HepG2 (cell line): ENCODE data around the gene AP2B1. TPM values are rescaled to one million over a fixed set of nuclear protein-coding genes. Genes with fewer than 3 reads are reported as not detected.

Experiments
- BCL6 ChIP-seq: IDR thresholded peaks from 2 replicates; pipeline ENCODE4 v1.6.1; 2016; ENCODE audit warnings: missing genetic modification reagents, missing compliant biosample characterization
- CHD2 ChIP-seq: IDR thresholded peaks from 2 replicates; pipeline ENCODE4 v1.6.1; 2011; ENCODE audit warnings: low read depth, low read length, improper control_type of control experiment
- FOXA3 ChIP-seq: IDR thresholded peaks from 2 replicates; pipeline ENCODE4 v1.6.1; 2016; ENCODE audit warnings: missing genetic modification reagents, missing compliant biosample characterization
- FOXC1 ChIP-seq: sonication (generic); formaldehyde crosslinking; IDR thresholded peaks from 2 replicates; pipeline ENCODE4 v1.8.0; 2022; ENCODE audit warnings: mild to moderate bottlenecking, missing genetic modification reagents, borderline replicate concordance
- FOXO1 ChIP-seq: sonication (generic); formaldehyde crosslinking; IDR thresholded peaks from 2 replicates; pipeline ENCODE4 v1.4.0; 2020; ENCODE audit warnings: missing genetic modification reagents
- GLMP ChIP-seq: sonication (generic); formaldehyde crosslinking; IDR thresholded peaks from 2 replicates; pipeline ENCODE4 v1.9.0; 2021; ENCODE audit warnings: missing genetic modification reagents, mild to moderate bottlenecking, borderline replicate concordance
- HIC2 ChIP-seq: sonication (generic); formaldehyde crosslinking; IDR thresholded peaks from 2 replicates; pipeline ENCODE4 v1.9.0; 2022; ENCODE audit warnings: low read depth, missing genetic modification reagents
- JDP2 ChIP-seq: sonication (generic); formaldehyde crosslinking; IDR thresholded peaks from 2 replicates; pipeline ENCODE4 v1.8.1; 2022; ENCODE audit warnings: missing genetic modification reagents, borderline replicate concordance
- PPARG ChIP-seq: conservative IDR thresholded peaks from 2 replicates; pipeline ENCODE4 v1.6.1; 2016; ENCODE audit warnings: missing biosample characterization, missing genetic modification reagents
- SALL1 ChIP-seq: sonication (generic); formaldehyde crosslinking; IDR thresholded peaks from 2 replicates; pipeline ENCODE4 v1.8.0; 2022; ENCODE audit warnings: mild to moderate bottlenecking, missing genetic modification reagents
- SATB2 ChIP-seq: sonication (generic); formaldehyde crosslinking; IDR thresholded peaks from 2 replicates; pipeline ENCODE4 v1.5.0; 2020; ENCODE audit warnings: missing genetic modification reagents
- SETDB1 ChIP-seq: sonication (generic); formaldehyde crosslinking; IDR thresholded peaks from 2 replicates; pipeline ENCODE4 v1.5.1; 2020; ENCODE audit warnings: missing genetic modification reagents, mild to moderate bottlenecking, borderline replicate concordance
- SP140L ChIP-seq: sonication (generic); formaldehyde crosslinking; IDR thresholded peaks from 2 replicates; pipeline ENCODE4 v1.4.0; 2020; ENCODE audit warnings: missing genetic modification reagents, borderline replicate concordance
- ZBTB20 ChIP-seq: sonication (generic); formaldehyde crosslinking; IDR thresholded peaks from 2 replicates; pipeline ENCODE4 v1.8.1; 2023; ENCODE audit warnings: missing genetic modification reagents, low read depth, mild to moderate bottlenecking, borderline replicate concordance
- ZFY ChIP-seq: sonication (generic); formaldehyde crosslinking; IDR thresholded peaks from 2 replicates; pipeline ENCODE4 v1.4.0; 2020; ENCODE audit warnings: missing genetic modification reagents
- ZNF18 ChIP-seq: sonication (generic); formaldehyde crosslinking; IDR thresholded peaks from 2 replicates; pipeline ENCODE4 v1.8.0; 2022; ENCODE audit warnings: mild to moderate bottlenecking, missing genetic modification reagents; ENCODE audit not compliant: insufficient replicate concordance
- ZNF280B ChIP-seq: sonication (generic); formaldehyde crosslinking; IDR thresholded peaks from 2 replicates; pipeline ENCODE4 v1.5.0; 2020; ENCODE audit warnings: missing genetic modification reagents, mild to moderate bottlenecking, borderline replicate concordance
- ZNF292 ChIP-seq: sonication (generic); formaldehyde crosslinking; IDR thresholded peaks from 2 replicates; pipeline ENCODE4 v1.8.1; 2022; ENCODE audit warnings: mild to moderate bottlenecking, low read depth, missing genetic modification reagents, borderline replicate concordance
- ZNF335 ChIP-seq: sonication (generic); formaldehyde crosslinking; IDR thresholded peaks from 2 replicates; pipeline ENCODE4 v1.4.0; 2020; ENCODE audit warnings: missing genetic modification reagents
- ZNF589 ChIP-seq: sonication (generic); formaldehyde crosslinking; conservative IDR thresholded peaks from 2 replicates; pipeline ENCODE4 v1.8.0; 2022; ENCODE audit warnings: mild to moderate bottlenecking, moderate library complexity, missing genetic modification reagents
- ZNF841 ChIP-seq: sonication (generic); formaldehyde crosslinking; IDR thresholded peaks from 2 replicates; pipeline ENCODE4 v1.8.1; 2023; ENCODE audit warnings: missing genetic modification reagents, borderline replicate concordance
- ZZZ3 ChIP-seq: sonication (generic); formaldehyde crosslinking; IDR thresholded peaks from 2 replicates; pipeline ENCODE4 v1.4.0; 2020; ENCODE audit warnings: missing genetic modification reagents, mild to moderate bottlenecking, borderline replicate concordance
- polyA plus RNA-seq, 8 experiments: library from polyadenylated mRNA; depleted of rRNA in 3 of 8; stranded (reverse) in 7 of 8; unstranded in 1 of 8; fragments of >200 nt; fragmentation: Illumina TruSeq in 4 of 8; extraction: Trizol in 4 of 8; gene quantifications; 2 replicates each; pipeline versions ENCODE4 v1.2.1 to v1.2.3, GENCODE V29; 2011 to 2016; ENCODE audit warnings: low read depth in 4 of 8, missing spikeins in 1 of 8, mixed read lengths in 1 of 8; ENCODE audit not compliant: insufficient read depth in 1 of 8
- total RNA-seq, 5 experiments: library from RNA; depleted of rRNA; stranded (reverse); fragments of >200 nt; fragmentation: Illumina TruSeq; extraction: Trizol; gene quantifications; 2 replicates each; pipeline ENCODE4 v1.2.3, GENCODE V29; 2016; ENCODE audit warnings: low read depth in 1 of 5

The AP2B1 gene
- total and polyA plus RNA-seq, 2 of the 13 experiments (the other 11 are each of a cell fraction or from before 2014, with no cell fraction given) = 23.8 to 71.3 TPM

- 0 out of 2 replicates have a peak, but pooled peaks have one; percentile 43 for TF ChIP-seq ZNF280B (CRISPR knock-in tag)
- TF ChIP-seq ZBTB20 (CRISPR knock-in tag) = no peak
- TF ChIP-seq HIC2 (CRISPR knock-in tag) = no peak
- no peak for TF ChIP-seq FOXC1 (CRISPR knock-in tag)
- TF ChIP-seq JDP2 (CRISPR knock-in tag) = no peak
- no peak for TF ChIP-seq ZNF18 (CRISPR knock-in tag)
- TF ChIP-seq SETDB1 (CRISPR knock-in tag) = no peak
- peak; percentile 26; the same call in 1 of the 2 replicates for TF ChIP-seq SALL1 (CRISPR knock-in tag)
- no peak for TF ChIP-seq ZNF292
- TF ChIP-seq ZNF841 (CRISPR knock-in tag) = no peak
- TF ChIP-seq SP140L (CRISPR knock-in tag) = no peak
- TF ChIP-seq FOXO1 (CRISPR knock-in tag) = no peak
- TF ChIP-seq ZZZ3 (CRISPR knock-in tag) = no peak
- no peak for TF ChIP-seq BCL6 (CRISPR knock-in tag)
- no peak for TF ChIP-seq ZNF589 (CRISPR knock-in tag)
- peak; percentile 48 for TF ChIP-seq ZFY (CRISPR knock-in tag)
- TF ChIP-seq PPARG = no peak
- TF ChIP-seq ZNF335 = no peak
- no peak for TF ChIP-seq SATB2 (CRISPR knock-in tag)
- TF ChIP-seq CHD2 = no peak
- TF ChIP-seq GLMP (CRISPR knock-in tag) = no peak
- TF ChIP-seq FOXA3 (CRISPR knock-in tag) = no peak
These were observed 145.0 kb downstream of the AP2B1 start (continued) for GRCh38 chr17:35731917-35732805.
